WTC11 (cell line): Measurements from ENCODE around the gene GOLT1A. TPM values are rescaled to one million over a fixed set of nuclear protein-coding genes. Genes with fewer than 3 reads are reported as not detected.

Source experiments
- ATAC-seq: fragments of 200-7000 bp; cut with Tn5 transposase; 2 replicates; pipeline ENCODE4 v1.10.0; 2021; ENCODE audit warnings: mild to moderate bottlenecking, moderate library complexity
- CTCF ChIA-PET: fragments of 300-600 bp; sonication (Branson Sonifier 250); formaldehyde crosslinking; loops from one replicate; lab custom pipeline; 2021; ENCODE audit warnings: antibody characterized with exemption; lab: Charles Lee
- POLR2A ChIA-PET: fragments of 350-600 bp; sonication (Branson Sonifier 250); formaldehyde crosslinking; loops from one replicate; lab custom pipeline; 2021; ENCODE audit warnings: antibody characterized with exemption; lab: Charles Lee
- DNase-seq: peaks from one replicate; pipeline ENCODE4 v3.0.0; 2021; ENCODE audit warnings: low spot score
- H3K27ac Mint-ChIP-seq: 2 replicates; pipeline ENCODE4 v1.8.0; 2021; ENCODE audit warnings: mixed read lengths
- H3K27me3 Mint-ChIP-seq: 2 replicates; pipeline ENCODE4 v1.8.0; 2021; ENCODE audit warnings: low read depth, mild to moderate bottlenecking, moderate library complexity, mixed read lengths
- H3K36me3 Mint-ChIP-seq: 2 replicates; pipeline ENCODE4 v1.8.0; 2021; ENCODE audit warnings: mixed read lengths
- H3K4me1 Mint-ChIP-seq: 2 replicates; pipeline ENCODE4 v1.8.0; 2022; ENCODE audit warnings: mixed read lengths
- H3K4me3 Mint-ChIP-seq: 2 replicates; pipeline ENCODE4 v1.8.0; 2021; ENCODE audit warnings: mild to moderate bottlenecking, moderate library complexity, mixed read lengths
- H3K9me3 Mint-ChIP-seq: 2 replicates; pipeline ENCODE4 v1.8.0; 2021; ENCODE audit warnings: mixed read lengths
- CDX4 ChIP-seq: fragments of 250-450 bp; sonication (Bioruptor Pico); IDR thresholded peaks from 2 replicates; pipeline ENCODE4 v1.9.0; 2021; ENCODE audit warnings: moderate library complexity, mild to moderate bottlenecking, inconsistent platforms, borderline replicate concordance
- CREB1 ChIP-seq: sonication (generic); formaldehyde crosslinking; IDR thresholded peaks from 2 replicates; pipeline ENCODE4 v1.8.0; 2023; ENCODE audit warnings: mild to moderate bottlenecking, missing genetic modification reagents
- FOXJ3 ChIP-seq: sonication (generic); formaldehyde crosslinking; IDR thresholded peaks from 2 replicates; pipeline ENCODE4 v1.9.0; 2021; ENCODE audit warnings: missing genetic modification reagents, mild to moderate bottlenecking, borderline replicate concordance
- FOXP4 ChIP-seq: sonication (generic); formaldehyde crosslinking; IDR thresholded peaks from 2 replicates; pipeline ENCODE4 v1.8.0; 2022; ENCODE audit warnings: mild to moderate bottlenecking, missing genetic modification reagents
- GTF2I ChIP-seq: fragments of 250-450 bp; sonication (Bioruptor Pico); conservative IDR thresholded peaks from 2 replicates; pipeline ENCODE4 v1.4.0; 2021; ENCODE audit warnings: mild to moderate bottlenecking
- HMGXB4 ChIP-seq: sonication (generic); formaldehyde crosslinking; IDR thresholded peaks from 2 replicates; pipeline ENCODE4 v1.8.1; 2023; ENCODE audit warnings: mild to moderate bottlenecking, moderate library complexity, missing genetic modification reagents
- IRF2 ChIP-seq: sonication (generic); formaldehyde crosslinking; IDR thresholded peaks from 2 replicates; pipeline ENCODE4 v1.8.0; 2022; ENCODE audit warnings: low read depth, missing genetic modification reagents, borderline replicate concordance
- JAZF1 ChIP-seq: fragments of 250-450 bp; sonication (Bioruptor Pico); IDR thresholded peaks from 2 replicates; pipeline ENCODE4 v1.9.0; 2021; ENCODE audit warnings: moderate library complexity, mild to moderate bottlenecking, inconsistent platforms
- MLX ChIP-seq: sonication (generic); formaldehyde crosslinking; IDR thresholded peaks from 2 replicates; pipeline ENCODE4 v1.8.1; 2023; ENCODE audit warnings: mild to moderate bottlenecking, missing genetic modification reagents, moderate library complexity
- MXD4 ChIP-seq: fragments of 250-450 bp; sonication (Bioruptor Pico); IDR thresholded peaks from 2 replicates; pipeline ENCODE4 v1.8.0; 2021; ENCODE audit warnings: mild to moderate bottlenecking, moderate library complexity, borderline replicate concordance
- MYBL2 ChIP-seq: sonication (generic); formaldehyde crosslinking; IDR thresholded peaks from 2 replicates; pipeline ENCODE4 v1.8.1; 2023; ENCODE audit warnings: mild to moderate bottlenecking, moderate library complexity, missing genetic modification reagents
- NFATC4 ChIP-seq: fragments of 250-450 bp; sonication (Bioruptor Pico); IDR thresholded peaks from 2 replicates; pipeline ENCODE4 v1.9.0; 2021; ENCODE audit warnings: mild to moderate bottlenecking
- RORB ChIP-seq: fragments of 250-450 bp; sonication (Bioruptor Pico); IDR thresholded peaks from 2 replicates; pipeline ENCODE4 v1.9.0; 2021; ENCODE audit warnings: mild to moderate bottlenecking
- SMAD4 ChIP-seq: sonication (generic); formaldehyde crosslinking; IDR thresholded peaks from 2 replicates; pipeline ENCODE4 v1.8.0; 2022; ENCODE audit warnings: mild to moderate bottlenecking, missing genetic modification reagents
- SP1 ChIP-seq: sonication (generic); formaldehyde crosslinking; conservative IDR thresholded peaks from 2 replicates; pipeline ENCODE4 v1.8.1; 2022; ENCODE audit warnings: missing genetic modification reagents
- ZMAT4 ChIP-seq: fragments of 250-450 bp; sonication (Bioruptor Pico); IDR thresholded peaks from 2 replicates; pipeline ENCODE4 v1.9.0; 2021; ENCODE audit warnings: mild to moderate bottlenecking
- ZNF121 ChIP-seq: sonication (generic); formaldehyde crosslinking; IDR thresholded peaks from 2 replicates; pipeline ENCODE4 v1.8.0; 2023; ENCODE audit warnings: missing genetic modification reagents
- ZNF138 ChIP-seq: sonication (generic); formaldehyde crosslinking; conservative IDR thresholded peaks from 2 replicates; pipeline ENCODE4 v1.8.1; 2022; ENCODE audit warnings: mild to moderate bottlenecking, moderate library complexity, missing genetic modification reagents
- ZNF232 ChIP-seq: sonication (generic); formaldehyde crosslinking; IDR thresholded peaks from 2 replicates; pipeline ENCODE4 v1.8.0; 2022; ENCODE audit warnings: mild to moderate bottlenecking, missing genetic modification reagents
- ZNF263 ChIP-seq: sonication (generic); formaldehyde crosslinking; IDR thresholded peaks from 2 replicates; pipeline ENCODE4 v1.8.1; 2022; ENCODE audit warnings: low read depth, mild to moderate bottlenecking, moderate library complexity, missing genetic modification reagents
- ZNF281 ChIP-seq: sonication (generic); formaldehyde crosslinking; IDR thresholded peaks from 2 replicates; pipeline ENCODE4 v1.8.0; 2023; ENCODE audit warnings: mild to moderate bottlenecking, missing genetic modification reagents
- ZNF423 ChIP-seq: fragments of 250-450 bp; sonication (Bioruptor Pico); IDR thresholded peaks from 2 replicates; pipeline ENCODE4 v2.1.2; 2022; ENCODE audit warnings: mild to moderate bottlenecking, moderate library complexity
- ZNF671 ChIP-seq: fragments of 250-450 bp; sonication (Bioruptor Pico); IDR thresholded peaks from 2 replicates; pipeline ENCODE4 v1.8.0; 2021; ENCODE audit warnings: mild to moderate bottlenecking
- total RNA-seq: library from RNA; stranded (reverse); gene quantifications from 3 replicates; pipeline ENCODE4 v1.2.3, GENCODE V29; 2021

Gene GOLT1A
- total RNA-seq, 1 experiment from 2014 or later, result 6.5 TPM

GRCh38 chr1:204261746-204262505 lies 48.1 kb upstream of the GOLT1A start (continued):
- TF ChIP-seq HMGXB4 (CRISPR knock-in tag) (no peak), CDX4 (CRISPR knock-in tag) (no peak), GTF2I (CRISPR knock-in tag) (no peak), ZNF671 (CRISPR knock-in tag) (no peak)

GRCh38 chr1:204261266-204261665 lies 47.5 kb upstream of the GOLT1A start:
- ATAC-seq, result no peak
- H3K36me3 Mint-ChIP-seq, result no peaks in the 10 kb centered on the region; the same call in 1 of the 2 replicates
- H3K4me1 Mint-ChIP-seq, result peaks cover 8% of the 10 kb centered on the region
- ChIA-PET POLR2A (no interaction called here), CTCF (interaction anchor here (1.0 to 3.3 kb wide), 8 partner anchors 10 to 102 kb away, joined by 3 to 17 read pairs (median 8); partner anchors contain the start of gene PLEKHA6)
- no peak overlapping the region for H3K27ac Mint-ChIP-seq
- H3K4me3 Mint-ChIP-seq, result no peak overlapping the region
- no peaks in the 10 kb centered on the region for H3K27me3 Mint-ChIP-seq
- TF ChIP-seq ZNF671 (CRISPR knock-in tag) (no peak), MLX (CRISPR knock-in tag) (no peak), SP1 (CRISPR knock-in tag) (no peak), ZNF423 (CRISPR knock-in tag) (no peak), FOXJ3 (no peak), ZNF232 (no peak), MYBL2 (no peak), IRF2 (CRISPR knock-in tag) (no peak), ZNF138 (no peak), ZMAT4 (CRISPR knock-in tag) (no peak), RORB (no peak), CREB1 (CRISPR knock-in tag) (no peak), MXD4 (no peak), ZNF281 (CRISPR knock-in tag) (no peak), SMAD4 (CRISPR knock-in tag) (no peak), ZNF121 (no peak), NFATC4 (CRISPR knock-in tag) (no peak), FOXP4 (CRISPR knock-in tag) (no peak), JAZF1 (CRISPR knock-in tag) (no peak), ZNF263 (CRISPR knock-in tag) (no peak)
- no peaks in the 10 kb centered on the region for H3K9me3 Mint-ChIP-seq
- no peak for DNase-seq
